DMS153 treated with DMSO at 0.1 percent for 48 hours (cell line): ENCODE results near the gene RAD18.

Experiments used
- DNase-seq: peaks from one replicate; lab custom pipeline; 2025; ENCODE audit not compliant: unreplicated experiment; lab: John Stamatoyannopoulos, UW

The RAD18 gene

GRCh38 chr3:8838234-8838633 lies 125.0 kb downstream of the RAD18 start:
- no peak for DNase-seq

- DNase-seq: no peak
Observed at GRCh38 chr3:8837162-8837561, 126.1 kb downstream of the RAD18 start.

- DNase-seq: no peak
Observed at GRCh38 chr3:8836096-8836495, 127.2 kb downstream of the RAD18 start.

GRCh38 chr3:8835385-8835784 lies 127.9 kb downstream of the RAD18 start:
- DNase-seq: no peak

GRCh38 chr3:8834974-8835373 lies 128.3 kb downstream of the RAD18 start:
- DNase-seq: no peak

GRCh38 chr3:8827641-8828040 lies 135.6 kb downstream of the RAD18 start:
- DNase-seq: no peak
